AG08396 (cell line): ENCODE data around the gene TLK2.

Source experiments
- DNase-seq: peaks from one replicate; pipeline ENCODE4 v3.0.0; 2012; ENCODE audit warnings: low spot score, mixed read lengths

TLK2 gene

DNA sequence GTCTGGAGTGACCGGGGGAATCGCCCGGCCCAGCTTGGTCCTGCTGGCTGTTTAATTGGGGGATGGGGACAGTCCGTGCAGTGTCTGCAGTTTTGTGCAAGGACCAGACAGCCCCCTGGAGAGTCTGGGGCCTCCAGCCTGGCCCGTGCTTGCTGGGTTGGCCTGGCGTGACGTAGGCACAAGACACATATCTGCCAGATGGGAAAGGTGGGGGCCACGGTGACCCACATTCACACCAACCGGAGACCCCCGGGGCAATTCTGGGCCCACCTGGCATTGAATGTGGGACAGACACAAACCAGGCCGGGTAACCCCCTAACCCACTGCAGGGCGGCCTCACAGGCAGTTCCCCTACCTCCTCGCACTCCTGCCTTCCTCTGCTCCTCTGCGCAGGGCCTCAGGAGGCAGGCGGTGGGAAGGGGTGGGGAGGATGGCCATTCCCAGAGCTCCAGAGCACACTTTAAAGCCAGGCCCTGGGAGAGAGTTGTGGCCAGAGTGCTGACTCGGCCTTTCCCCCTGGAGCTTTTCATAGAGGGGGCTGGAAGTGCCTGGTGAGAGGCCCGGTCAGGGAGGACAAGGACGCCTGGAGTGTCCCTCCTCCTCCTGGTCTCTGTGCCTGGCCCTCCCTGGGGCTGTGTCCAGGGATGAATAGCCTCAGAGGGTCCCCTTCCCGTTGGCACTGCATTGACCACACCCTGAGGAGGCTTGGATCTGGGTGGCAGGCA lies 150.4 kb downstream of the TLK2 start:
- peak; percentile 42 for DNase-seq

DNA sequence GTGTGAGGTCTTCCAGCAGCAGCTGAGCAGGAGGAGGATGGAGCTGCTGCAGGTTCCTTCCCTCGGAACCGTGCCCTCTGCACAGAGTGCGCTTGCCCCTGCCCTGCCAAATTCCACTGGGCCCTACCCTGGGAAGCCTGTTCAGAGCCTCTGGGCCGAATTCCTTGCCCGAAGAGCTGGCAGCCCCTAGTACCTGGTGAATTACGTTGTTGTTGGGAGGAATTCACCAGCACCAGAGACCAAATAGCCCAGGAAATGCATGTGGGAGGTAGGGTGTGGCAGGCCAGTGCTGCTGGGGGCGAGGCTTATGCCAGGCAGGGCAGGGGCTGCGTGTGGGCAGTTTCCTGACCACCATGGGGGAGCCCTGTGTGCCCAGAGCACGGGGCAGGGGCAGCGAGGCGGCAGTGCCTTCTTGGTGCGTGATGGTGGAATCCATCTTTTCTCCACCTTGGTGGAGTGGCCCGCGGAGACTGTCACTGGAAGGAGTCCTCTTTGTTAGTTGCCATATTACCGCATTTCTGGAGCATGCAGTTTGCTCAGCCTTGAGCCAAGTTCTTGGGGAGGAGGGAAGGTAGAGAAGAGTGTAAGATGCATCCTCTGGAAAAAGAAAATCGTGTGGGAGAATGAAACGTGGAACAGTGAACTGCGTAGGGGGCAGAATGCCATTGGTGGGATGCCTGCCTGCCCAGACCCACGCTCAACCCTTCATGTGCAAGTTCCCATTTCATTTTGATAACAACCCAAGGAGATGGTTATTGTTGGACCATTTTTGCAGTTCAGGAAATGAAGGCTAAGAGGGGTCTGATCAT lies 151.1 kb downstream of the TLK2 start:
- no peak for DNase-seq

DNA sequence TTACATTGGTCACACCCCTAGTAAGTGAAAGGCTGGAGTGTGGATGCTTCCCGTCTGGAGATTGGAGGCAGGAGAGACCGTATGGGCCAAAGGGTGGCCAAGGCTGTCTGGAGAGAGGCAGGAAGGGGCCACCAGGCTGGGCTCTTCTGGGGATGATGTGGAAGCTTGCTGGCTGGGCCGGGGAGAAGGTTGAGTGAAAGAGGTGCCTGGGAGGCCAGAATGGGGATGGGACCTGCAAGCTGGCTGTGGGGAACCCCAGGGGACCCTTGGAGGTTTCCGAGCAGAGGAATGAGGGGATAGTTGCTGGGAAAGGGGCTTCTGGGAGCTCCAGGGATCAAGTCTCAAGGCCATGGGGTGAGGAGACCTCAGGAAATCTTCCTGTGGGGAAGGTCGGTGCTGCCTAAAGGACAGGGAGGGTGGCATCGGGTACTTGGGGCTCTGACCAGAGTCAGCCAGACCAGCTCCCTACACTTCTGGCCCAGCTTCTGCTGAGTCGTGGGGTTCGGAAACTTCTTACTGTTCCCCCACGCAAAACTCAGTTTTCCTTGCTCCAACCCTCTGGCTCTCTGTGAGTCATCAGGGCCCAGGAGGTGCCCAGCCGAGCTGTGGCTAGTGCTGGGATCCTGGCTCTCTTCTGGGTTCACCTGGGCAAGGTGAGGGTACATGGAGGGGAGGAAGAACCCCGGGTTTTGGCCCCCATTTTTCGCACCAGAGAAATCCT lies 151.9 kb downstream of the TLK2 start:
- no peak for DNase-seq

DNA sequence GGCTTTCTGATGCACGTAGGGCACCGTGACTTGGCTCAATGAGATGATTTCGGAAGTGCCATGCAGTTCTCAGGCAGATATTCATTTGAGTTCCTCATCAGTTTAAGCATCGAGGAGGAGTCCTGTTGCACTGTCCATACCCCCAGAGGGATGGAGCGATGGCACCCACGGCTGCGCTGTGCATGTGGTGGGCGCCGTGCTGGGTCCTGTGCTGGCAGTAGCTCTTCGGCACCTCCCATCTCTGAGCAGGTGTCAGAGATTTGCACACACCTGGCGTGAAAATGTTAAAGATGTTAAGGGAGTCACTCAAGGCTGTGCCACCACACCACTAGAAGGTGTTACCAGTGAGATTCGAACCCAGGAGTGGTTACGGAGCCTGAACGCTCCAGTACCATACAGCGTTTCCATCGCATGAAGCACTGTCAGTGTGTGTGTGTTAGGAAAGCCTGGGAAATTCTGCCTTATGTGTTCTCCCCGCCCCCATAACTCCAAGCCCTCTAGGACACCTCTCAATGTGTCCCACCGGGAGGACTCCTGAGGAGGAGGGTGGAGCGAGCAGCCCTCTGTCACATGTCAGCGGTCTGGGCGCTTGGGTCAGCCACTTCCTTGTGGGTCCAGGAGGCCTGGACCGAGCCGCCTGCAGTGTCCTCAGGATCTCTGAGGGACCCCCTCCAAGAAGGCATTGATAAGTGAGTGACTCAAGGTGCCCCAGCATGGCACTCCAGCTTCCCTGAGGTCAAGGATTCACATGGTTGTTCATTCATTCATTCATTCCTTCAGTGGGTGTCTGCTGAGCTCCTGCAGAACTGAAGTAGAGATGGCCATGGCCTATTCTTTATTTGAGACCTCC lies 152.7 kb downstream of the TLK2 start:
- no peak for DNase-seq

- DNase-seq = no peak
These were observed 153.6 kb downstream of the TLK2 start for GRCh38 chr17:62631936-62632924.

DNA sequence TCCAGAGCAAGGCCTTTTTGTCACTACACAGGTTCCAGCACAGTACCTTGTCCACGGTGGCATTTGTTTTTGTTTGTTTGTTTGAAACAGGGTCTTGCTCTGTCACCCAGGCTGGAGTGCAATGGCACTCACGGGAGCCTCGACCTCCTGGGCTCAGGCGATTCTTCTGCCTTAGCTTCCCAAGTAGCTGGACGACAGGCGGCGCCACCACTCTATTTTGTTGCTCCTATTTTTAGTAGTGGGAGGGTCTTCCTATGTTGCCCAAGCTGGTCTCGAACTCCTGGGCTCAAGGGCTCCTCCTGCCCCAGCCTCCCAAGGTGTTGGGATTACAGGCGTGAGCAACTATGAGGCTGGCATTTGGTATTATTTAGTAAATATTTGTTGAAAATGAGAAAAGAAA lies 159.2 kb downstream of the TLK2 start:
- DNase-seq = no peak

- no peak for DNase-seq
These were observed 162.5 kb downstream of the TLK2 start for GRCh38 chr17:62641153-62641552.

- no peak for DNase-seq
These were observed 163.3 kb downstream of the TLK2 start for GRCh38 chr17:62641951-62642350.

GRCh38 chr17:62643496-62643895 lies 164.9 kb downstream of the TLK2 start:
- no peak for DNase-seq

DNA sequence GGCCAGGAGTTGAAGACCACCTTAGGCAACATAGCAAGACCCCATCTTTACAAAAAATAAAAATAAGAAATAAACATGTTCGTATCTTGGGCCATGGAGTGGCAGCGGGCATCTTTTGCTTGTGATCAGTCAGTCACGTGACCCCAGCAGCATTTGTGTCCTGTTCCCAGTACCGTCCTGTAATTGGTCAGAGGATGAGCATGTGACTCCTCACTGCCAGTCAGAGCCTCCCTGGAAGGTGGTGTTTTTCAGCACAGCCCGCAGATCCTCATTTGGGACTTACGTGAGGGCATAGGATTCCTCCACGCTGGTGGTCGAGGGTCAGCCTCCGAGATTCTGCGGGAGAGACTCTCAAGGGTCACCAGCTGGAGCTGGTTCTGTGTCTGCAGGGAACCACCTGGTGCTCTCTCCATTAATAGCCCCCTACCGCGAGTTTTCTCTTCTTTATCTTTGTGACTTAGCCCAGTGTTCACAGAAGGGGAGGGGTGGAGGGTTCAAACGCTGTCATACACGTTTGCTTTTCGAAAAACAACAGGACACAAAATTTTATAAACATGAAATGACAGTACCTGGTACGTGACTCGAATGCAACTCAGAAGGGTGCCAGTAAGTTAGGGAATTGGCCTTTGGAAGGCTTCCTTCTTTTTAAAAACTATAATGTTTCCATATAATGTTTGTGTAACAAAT lies 166.0 kb downstream of the TLK2 start:
- no peak for DNase-seq

DNA sequence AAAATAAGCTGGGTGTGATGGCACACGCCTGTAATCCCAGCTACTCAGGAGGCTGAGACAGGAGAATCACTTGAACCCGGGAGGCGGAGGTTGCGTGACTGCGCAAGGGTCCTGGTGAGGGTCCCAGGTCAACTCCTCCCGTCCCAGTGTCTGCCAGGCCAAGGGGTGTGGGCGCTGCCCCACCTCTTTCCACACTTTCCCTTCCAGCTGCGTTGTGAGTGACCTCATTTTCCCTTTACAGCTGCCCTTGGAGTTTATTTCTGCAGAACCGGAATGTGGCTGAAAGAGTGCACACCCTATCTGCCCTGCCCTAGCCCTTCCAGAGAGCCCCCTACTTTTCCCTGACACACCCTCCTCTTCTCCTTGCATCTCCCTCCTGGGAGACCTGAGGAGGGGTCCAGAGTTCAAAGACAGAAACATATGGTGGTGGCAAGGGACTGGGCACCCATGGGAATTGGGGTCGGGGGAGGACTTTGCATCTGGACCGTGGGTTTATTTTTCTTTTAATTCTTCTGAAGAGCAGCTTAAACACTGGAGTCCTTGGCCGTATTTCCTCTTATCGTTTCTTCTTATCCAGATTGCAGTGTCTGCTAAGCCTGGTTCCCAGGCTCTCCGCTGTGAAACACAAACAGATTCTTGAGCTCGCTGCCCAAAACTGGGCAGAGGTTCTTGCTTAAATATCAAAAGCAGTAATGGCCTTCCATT lies 169.8 kb downstream of the TLK2 start:
- no peak for DNase-seq

DNA sequence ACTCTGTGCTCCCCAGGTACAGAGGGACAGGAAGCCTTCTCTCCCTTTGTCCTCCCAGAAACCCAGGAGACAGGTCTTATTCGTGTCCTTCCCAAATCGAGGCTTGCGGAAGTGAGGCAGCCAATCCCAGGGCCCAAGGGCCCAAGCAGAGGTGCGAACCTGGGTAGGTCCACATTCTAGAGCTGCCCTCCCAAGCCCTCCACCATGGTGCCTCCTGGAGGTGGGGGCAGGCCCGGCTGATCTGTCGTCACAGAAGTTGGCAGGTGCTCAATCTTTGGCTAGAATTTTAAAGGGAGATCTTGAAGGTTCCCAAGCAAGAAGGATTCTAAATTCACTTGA lies 170.3 kb downstream of the TLK2 start:
- no peak for DNase-seq

DNA sequence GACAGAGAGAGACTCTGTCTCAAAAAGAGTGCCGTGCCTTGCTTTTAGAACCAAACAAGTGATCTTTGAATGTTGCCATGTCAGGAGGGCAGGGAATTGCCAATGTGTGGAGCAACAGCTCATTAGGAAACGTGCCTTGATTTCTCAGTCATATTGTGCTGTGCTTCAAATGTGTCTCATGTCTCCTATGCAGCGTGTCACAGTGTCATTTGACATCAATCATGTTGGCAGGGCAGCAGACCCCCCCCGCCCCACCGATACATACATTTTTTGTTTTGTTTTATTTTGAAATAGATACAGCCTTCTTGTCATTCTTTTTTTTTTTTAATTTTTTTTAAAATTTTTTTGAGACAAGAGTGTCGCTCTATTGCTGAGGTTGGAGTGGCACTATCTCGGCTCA lies 170.9 kb downstream of the TLK2 start:
- DNase-seq = no peak

DNA sequence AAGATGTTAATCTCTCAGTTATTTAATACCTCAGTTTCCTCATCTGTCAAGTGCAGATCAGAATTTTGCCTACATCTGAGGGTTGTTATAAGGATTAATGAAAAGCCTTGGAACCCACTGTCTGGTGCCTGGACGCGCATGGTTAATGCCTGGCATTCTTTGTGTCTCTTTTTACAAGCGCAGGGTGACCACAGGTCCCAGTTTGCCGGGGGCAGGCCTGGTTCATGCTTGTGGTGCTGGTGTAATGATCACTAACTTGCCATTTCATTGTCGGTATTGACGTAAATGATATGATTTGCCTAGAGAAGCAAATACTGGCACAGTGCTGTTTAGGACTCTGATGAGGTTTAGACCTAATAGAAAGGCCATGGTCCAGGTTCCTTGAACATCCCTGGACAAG lies 172.0 kb downstream of the TLK2 start:
- no peak for DNase-seq

- DNase-seq = peak; percentile 85
These were observed 173.8 kb downstream of the TLK2 start for GRCh38 chr17:62652251-62653001.

- peak; percentile 78 for DNase-seq
These were observed 174.6 kb downstream of the TLK2 start for GRCh38 chr17:62653002-62653825.

DNA sequence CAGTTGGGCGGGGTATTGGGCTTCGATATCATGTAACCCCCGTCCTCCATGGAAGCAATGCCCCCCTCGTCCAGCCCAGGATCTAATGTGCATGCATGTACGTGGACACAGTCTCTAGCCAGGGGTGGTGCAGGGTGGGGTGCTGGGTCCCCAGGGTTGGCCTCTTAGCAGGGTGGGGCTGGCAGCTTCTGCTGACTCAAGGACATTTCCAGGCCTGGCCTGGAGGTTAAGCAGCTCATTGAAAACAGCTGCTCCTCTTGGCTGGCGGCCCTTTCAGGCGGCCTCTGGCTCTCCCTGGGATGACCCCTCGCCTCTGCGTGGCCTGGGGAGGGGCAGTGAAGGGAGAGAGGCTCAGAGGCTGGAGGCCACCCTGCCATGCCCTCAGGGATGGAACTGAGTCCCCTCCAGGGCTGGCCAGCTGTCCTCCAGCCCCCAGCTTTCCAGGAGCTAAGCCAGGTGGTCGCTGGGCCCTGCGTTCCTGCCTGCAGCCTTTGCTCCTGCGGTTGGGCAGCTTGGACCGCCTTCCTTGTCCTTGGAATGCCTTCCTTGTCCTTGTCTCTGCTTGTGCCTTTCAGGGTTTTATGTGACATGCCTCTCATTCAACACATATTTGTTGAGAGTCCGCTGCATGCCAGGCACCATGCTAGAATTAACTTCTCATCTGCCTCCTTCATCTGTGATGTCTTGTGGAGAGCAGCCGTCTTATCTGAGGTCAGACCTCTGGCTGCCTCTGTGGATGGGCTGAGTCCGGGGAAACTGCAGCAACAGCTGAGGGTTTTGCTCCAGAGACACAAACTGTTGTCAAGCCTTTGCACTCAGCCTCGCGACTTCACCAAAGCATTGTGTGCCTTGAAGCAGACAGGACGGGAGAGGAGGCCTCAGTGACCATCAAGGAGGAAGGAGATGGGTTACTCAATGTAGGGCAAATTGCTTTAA lies 175.5 kb downstream of the TLK2 start:
- DNase-seq = peak; percentile 82
